Activated CD8-positive, alpha-beta T cell treated with anti-CD3 and anti-CD28 coated beads for 36 hours (primary cell): ENCODE data around the gene SAAL1. TPM values are rescaled to one million over a fixed set of nuclear protein-coding genes. Genes with fewer than 3 reads are reported as not detected.
"Not testable (repeated sequence)": the region's sequence is repeated elsewhere in the genome, so short reads cannot be mapped to it uniquely, and the experiment has no call there.

Source experiments
- ATAC-seq: fragments of 200-7000 bp; cut with Tn5 transposase; one replicate; pipeline ENCODE4 v1.10.0; 2021; ENCODE audit warnings: mild to moderate bottlenecking, moderate library complexity
- CTCF ChIA-PET: fragments of 350-600 bp; sonication (Branson Sonifier 250); formaldehyde crosslinking; loops from one replicate; lab custom pipeline; 2021; ENCODE audit warnings: antibody characterized with exemption; lab: Charles Lee
- POLR2A ChIA-PET: fragments of 350-600 bp; sonication (Branson Sonifier 250); formaldehyde crosslinking; loops from one replicate; lab custom pipeline; 2021; ENCODE audit warnings: antibody characterized with exemption; lab: Charles Lee
- DNase-seq: peaks from one replicate; pipeline ENCODE4 v3.0.0-alpha.2; 2020
- H3K27ac Mint-ChIP-seq: one replicate; pipeline ENCODE4 v1.8.0; 2021; ENCODE audit warnings: mild to moderate bottlenecking, mixed read lengths
- H3K27me3 Mint-ChIP-seq: one replicate; pipeline ENCODE4 v1.8.0; 2021; ENCODE audit warnings: mixed read lengths
- H3K36me3 Mint-ChIP-seq: one replicate; pipeline ENCODE4 v1.8.0; 2021; ENCODE audit warnings: low read depth, mixed read lengths
- H3K4me1 Mint-ChIP-seq: one replicate; pipeline ENCODE4 v1.8.0; 2021; ENCODE audit warnings: low read depth, mixed read lengths
- H3K4me3 Mint-ChIP-seq: one replicate; pipeline ENCODE4 v1.8.0; 2021; ENCODE audit warnings: mild to moderate bottlenecking, moderate library complexity, mixed read lengths
- H3K9me3 Mint-ChIP-seq: one replicate; pipeline ENCODE4 v1.8.0; 2021; ENCODE audit warnings: mixed read lengths
- intact Hi-C: fragments of 100-400 bp; cut with micrococcal nuclease; formaldehyde crosslinking; loops from one replicate; pipeline ENCODE4 v1.10.0; 2022
- total RNA-seq, 2 experiments: library from RNA; stranded (reverse); gene quantifications; one replicate each; pipeline ENCODE4 v1.2.3, GENCODE V29; 2021
- TF ChIP-seq, protein P1 (sequence below): fragments of 200-600 bp; IDR thresholded peaks from one replicate; pipeline ENCODE4 v1.8.0; 2022; ENCODE audit warnings: antibody characterized with exemption, mild to moderate bottlenecking

The SAAL1 gene
- total RNA-seq, 2 experiments from 2014 or later: 38.1 to 39.9 TPM

DNA sequence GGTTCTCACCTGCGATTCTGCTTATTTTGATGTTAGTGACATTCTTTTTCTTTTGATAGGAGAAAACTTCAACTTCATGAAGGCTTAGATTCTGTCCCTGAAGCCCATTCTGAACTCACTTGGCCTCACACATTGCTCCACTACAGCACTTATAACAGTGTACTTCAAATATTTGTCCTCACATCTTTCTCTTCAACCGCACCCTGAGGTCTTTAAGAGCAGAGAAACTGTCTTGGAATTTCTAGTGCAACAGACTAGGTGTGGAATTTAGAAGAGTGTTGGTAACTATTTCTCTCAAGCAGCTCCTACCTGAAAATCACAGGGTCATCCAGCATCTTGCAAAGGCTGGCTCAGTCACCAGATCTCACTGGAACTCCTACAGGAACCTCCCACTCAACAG lies 34.3 kb upstream of the SAAL1 start:
- Mint-ChIP-seq H3K9me3 (no peaks in the 10 kb centered on the region), H3K4me3 (no peak overlapping the region), H3K36me3 (no peaks in the 10 kb centered on the region), H3K27ac (no peak overlapping the region), H3K4me1 (no peaks in the 10 kb centered on the region), H3K27me3 (peaks cover 22% of the 10 kb centered on the region)
- no peak for DNase-seq
- POLR2A ChIA-PET: no interaction called here
- intact Hi-C loops: no loop called here
- ATAC-seq: no peak
- CTCF ChIA-PET: interaction anchor here (1.4 kb wide), 1 partner anchor 64 kb away, joined by 3 read pairs; no protein-coding TSS in a partner anchor
- TF ChIP-seq, protein P1, sequence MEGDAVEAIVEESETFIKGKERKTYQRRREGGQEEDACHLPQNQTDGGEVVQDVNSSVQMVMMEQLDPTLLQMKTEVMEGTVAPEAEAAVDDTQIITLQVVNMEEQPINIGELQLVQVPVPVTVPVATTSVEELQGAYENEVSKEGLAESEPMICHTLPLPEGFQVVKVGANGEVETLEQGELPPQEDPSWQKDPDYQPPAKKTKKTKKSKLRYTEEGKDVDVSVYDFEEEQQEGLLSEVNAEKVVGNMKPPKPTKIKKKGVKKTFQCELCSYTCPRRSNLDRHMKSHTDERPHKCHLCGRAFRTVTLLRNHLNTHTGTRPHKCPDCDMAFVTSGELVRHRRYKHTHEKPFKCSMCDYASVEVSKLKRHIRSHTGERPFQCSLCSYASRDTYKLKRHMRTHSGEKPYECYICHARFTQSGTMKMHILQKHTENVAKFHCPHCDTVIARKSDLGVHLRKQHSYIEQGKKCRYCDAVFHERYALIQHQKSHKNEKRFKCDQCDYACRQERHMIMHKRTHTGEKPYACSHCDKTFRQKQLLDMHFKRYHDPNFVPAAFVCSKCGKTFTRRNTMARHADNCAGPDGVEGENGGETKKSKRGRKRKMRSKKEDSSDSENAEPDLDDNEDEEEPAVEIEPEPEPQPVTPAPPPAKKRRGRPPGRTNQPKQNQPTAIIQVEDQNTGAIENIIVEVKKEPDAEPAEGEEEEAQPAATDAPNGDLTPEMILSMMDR: no peak

DNA sequence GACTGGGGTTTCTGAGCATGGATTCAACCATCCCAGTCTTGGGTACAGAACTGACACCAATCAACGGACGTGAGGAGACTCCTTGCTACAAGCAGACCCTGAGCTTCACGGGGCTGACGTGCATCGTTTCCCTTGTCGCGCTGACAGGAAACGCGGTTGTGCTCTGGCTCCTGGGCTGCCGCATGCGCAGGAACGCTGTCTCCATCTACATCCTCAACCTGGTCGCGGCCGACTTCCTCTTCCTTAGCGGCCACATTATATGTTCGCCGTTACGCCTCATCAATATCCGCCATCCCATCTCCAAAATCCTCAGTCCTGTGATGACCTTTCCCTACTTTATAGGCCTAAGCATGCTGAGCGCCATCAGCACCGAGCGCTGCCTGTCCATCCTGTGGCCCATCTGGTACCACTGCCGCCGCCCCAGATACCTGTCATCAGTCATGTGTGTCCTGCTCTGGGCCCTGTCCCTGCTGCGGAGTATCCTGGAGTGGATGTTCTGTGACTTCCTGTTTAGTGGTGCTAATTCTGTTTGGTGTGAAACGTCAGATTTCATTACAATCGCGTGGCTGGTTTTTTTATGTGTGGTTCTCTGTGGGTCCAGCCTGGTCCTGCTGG lies 31.4 kb upstream of the SAAL1 start:
- TF ChIP-seq, protein P1: no peak
- no peaks in the 10 kb centered on the region for H3K9me3 Mint-ChIP-seq
- H3K36me3 Mint-ChIP-seq: no peaks in the 10 kb centered on the region
- DNase-seq: no peak
- CTCF ChIA-PET: no interaction called here
- POLR2A ChIA-PET: no interaction called here
- ATAC-seq: no peak
- H3K4me3 Mint-ChIP-seq: no peak overlapping the region
- H3K4me1 Mint-ChIP-seq: no peaks in the 10 kb centered on the region
- H3K27ac Mint-ChIP-seq: no peak overlapping the region
- peaks cover 19% of the 10 kb centered on the region for H3K27me3 Mint-ChIP-seq
- intact Hi-C loops: no loop called here

DNA sequence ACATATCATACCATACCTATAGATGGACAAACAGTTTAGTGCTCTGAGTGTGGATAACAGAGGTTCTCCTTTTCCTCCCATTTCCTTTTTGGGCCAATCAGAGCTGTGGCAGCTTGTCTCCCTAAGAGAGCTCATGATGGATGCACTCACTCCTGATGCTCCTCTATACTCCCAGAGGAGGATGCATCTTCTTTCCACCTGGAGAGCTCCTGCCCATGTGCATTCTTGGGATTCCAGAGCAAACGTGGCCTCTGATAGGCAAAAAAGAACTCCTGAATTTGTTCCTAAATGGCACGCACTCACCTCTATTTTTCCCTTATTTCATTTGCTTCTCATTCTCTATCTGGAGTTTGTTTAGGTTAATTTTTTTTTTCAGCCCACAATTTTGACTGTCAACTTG lies 29.4 kb upstream of the SAAL1 start:
- Mint-ChIP-seq H3K4me3 (no peak overlapping the region), H3K27ac (no peak overlapping the region), H3K4me1 (no peaks in the 10 kb centered on the region), H3K27me3 (peaks cover 24% of the 10 kb centered on the region), H3K9me3 (no peaks in the 10 kb centered on the region), H3K36me3 (no peaks in the 10 kb centered on the region)
- ATAC-seq (no peak), DNase-seq (no peak)
- POLR2A ChIA-PET: no interaction called here
- CTCF ChIA-PET: no interaction called here
- intact Hi-C loops: no loop called here
- TF ChIP-seq, protein P1: no peak

DNA sequence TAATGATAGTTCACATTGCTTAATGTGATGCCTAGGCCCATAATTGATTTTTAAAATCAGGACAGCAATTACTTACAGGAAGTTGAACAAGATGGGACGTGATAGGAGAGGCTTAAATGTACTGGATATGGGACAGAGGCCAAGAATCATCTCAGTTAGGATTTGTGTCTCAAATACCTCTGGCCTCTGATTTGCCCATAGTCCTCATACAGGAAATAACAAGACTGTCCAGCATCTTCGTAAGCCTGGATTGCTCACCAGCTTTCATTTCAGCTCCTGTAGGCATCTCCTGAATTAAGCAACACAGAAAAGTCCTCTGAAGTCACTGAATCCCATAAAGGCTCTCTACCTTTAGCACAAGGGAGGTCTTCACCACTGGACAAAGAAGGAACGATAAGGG lies 26.5 kb upstream of the SAAL1 start, which contains the start of gene MRGPRX3:
Gene MRGPRX3, plus strand, starts transcription at position 231 of the 400 bp plus-strand sequence. CDS start 4,632 bp downstream, outside the sequence.
- POLR2A ChIA-PET: no interaction called here

DNA sequence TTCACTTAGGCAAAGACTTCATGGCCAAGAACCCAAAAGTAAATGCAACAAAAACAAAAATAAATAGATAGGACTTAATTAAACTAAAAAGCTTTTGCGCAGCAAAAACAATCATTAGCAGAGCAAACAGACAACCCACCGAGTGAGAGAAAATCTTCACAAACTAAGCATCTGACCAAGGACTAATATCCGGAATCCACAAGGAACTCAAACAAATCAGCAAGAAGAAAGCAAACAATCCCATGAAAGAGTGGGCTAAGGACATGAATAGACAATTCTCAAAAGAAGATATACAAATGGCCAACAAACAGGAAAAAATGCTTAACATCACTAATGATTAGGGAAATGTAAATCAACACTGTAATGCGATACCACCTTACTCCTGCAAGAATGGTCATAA lies 25.2 kb upstream of the SAAL1 start:
- H3K36me3 Mint-ChIP-seq, POLR2A ChIA-PET, CTCF ChIA-PET, H3K9me3 Mint-ChIP-seq, H3K27ac Mint-ChIP-seq, H3K4me3 Mint-ChIP-seq, intact Hi-C loops, H3K4me1 Mint-ChIP-seq, ATAC-seq, DNase-seq: not testable (repeated sequence)
- H3K27me3 Mint-ChIP-seq: peaks cover 27% of the 10 kb centered on the region

More for the DNA sequence above, 26.5 kb upstream of the SAAL1 start, which contains the start of gene MRGPRX3:
- Mint-ChIP-seq H3K9me3 (no peaks in the 10 kb centered on the region), H3K4me3 (no peak within 1 kb of the TSS), H3K27ac (no peak within 1 kb of the TSS), H3K4me1 (no peaks in the 10 kb centered on the region), H3K36me3 (no peaks in the 10 kb centered on the region), H3K27me3 (peaks cover 30% of the 10 kb centered on the region)
- ATAC-seq (no peak), DNase-seq (no peak)
- TF ChIP-seq, protein P1: no peak
- CTCF ChIA-PET: interaction anchor here (1.6 kb wide), 1 partner anchor 17 kb away, joined by 4 read pairs; no protein-coding TSS in a partner anchor
- intact Hi-C loops: no loop called here

DNA sequence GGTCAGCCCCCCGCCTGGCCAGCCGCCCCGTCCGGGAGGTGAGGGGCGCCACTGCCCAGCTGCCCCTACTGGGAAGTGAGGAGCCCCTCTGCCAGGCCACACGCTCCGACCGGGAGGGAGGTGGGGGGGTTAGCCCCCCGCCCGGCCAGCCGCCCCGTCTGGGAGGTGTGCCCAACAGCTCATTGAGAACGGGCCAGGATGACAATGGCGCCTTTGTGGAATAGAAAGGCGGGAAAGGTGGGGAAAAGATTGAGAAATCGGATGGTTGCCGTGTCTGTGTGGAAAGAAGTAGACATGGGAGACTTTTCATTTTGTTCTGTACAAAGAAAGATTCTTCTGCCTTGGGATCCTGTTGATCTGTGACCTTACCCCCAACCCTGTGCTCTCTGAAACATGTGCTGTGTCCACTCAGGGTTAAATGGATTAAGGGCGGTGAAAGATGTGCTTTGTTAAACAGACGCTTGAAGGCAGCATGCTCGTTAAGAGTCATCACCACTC lies 15.5 kb upstream of the SAAL1 start:
- intact Hi-C loops, H3K4me3 Mint-ChIP-seq, ATAC-seq, POLR2A ChIA-PET, H3K36me3 Mint-ChIP-seq, H3K27ac Mint-ChIP-seq, H3K27me3 Mint-ChIP-seq, H3K4me1 Mint-ChIP-seq, CTCF ChIA-PET, DNase-seq, H3K9me3 Mint-ChIP-seq: not testable (repeated sequence)
